ENCODE results near the gene MEF2C.
A peak's percentile ranks its signal among the peaks of the same experiment; 100 is the strongest.
"Not testable (repeated sequence)": the region's sequence is repeated elsewhere in the genome, so short reads cannot be mapped to it uniquely, and the experiment has no call there.

Gene MEF2C

GRCh38 chr5:88860501-88860900 is 22.5 kb downstream of the MEF2C start:
- no peak for DNase-seq

DNA sequence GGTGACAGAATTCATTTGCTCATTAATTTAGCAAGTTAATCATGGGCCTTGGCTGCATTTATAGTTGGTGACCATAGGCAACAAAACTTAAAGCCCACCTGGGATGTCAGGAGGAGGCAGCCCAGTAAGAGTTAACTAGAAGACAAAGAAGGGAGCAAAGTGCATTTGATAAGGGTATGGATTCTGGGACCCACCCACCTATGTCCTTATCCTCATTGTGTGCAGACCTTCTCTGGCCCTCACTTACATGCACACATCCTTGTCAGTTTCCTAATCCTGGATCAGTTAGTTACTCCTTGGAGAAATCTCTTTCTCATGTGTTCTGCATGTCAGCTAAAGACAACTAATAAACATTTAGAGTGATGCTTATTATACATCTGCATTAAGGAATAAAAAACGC is 24.6 kb downstream of the MEF2C start:
- no peak for DNase-seq

GRCh38 chr5:88856381-88856780 is 26.6 kb downstream of the MEF2C start:
- not testable (repeated sequence) for DNase-seq

- DNase-seq: no peak
These were observed 28.2 kb downstream of the MEF2C start for GRCh38 chr5:88854769-88855168.

GRCh38 chr5:88847420-88847819 is 35.6 kb downstream of the MEF2C start:
- DNase-seq: no peak

DNA sequence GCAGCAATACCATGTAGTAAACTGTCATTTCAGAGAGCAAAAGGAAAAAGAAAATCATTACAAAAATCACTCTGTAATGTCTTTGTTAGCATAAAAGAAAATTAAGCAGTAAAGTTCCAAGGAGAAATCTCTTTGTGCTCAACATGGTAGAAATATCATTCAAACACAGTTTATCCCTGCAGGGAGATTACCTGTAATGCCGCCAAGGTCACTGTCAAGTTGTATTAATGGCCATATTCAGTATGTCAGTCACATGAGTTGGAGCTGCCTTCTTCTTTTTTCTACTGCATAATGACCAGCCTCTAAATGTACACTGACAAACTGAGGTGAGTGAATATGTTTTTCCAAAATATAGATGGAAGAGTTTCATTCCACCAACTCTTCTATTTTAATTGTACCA is 36.5 kb downstream of the MEF2C start:
- DNase-seq: no peak

DNA sequence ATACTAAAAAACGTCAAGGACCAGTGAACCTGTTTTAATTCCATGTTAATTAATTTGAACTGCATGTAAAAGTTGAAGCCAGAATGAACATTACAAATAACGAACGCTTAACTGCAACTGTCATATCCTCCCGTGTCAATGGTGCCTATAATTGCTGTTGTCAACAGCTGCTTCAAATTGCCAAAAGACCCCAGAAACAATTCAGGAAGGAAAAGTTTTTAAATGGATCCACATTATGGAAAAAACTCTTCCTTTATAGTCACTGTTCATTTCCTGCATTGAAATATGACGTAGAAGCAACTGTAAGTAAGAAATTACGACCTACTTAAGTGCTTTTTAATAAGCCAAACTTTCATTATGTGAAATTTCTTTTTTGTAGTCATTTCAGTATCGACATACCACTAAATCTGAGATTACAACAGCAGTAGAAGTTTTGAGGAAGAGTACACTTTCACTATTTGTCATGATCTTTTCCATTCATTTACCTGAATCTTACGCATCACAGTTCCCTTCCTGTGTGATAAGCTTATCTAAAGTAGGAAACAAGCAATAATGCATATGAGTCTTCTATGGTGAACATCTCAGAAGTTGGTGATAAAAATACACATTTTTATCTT is 37.8 kb downstream of the MEF2C start:
- DNase-seq: no peak

DNA sequence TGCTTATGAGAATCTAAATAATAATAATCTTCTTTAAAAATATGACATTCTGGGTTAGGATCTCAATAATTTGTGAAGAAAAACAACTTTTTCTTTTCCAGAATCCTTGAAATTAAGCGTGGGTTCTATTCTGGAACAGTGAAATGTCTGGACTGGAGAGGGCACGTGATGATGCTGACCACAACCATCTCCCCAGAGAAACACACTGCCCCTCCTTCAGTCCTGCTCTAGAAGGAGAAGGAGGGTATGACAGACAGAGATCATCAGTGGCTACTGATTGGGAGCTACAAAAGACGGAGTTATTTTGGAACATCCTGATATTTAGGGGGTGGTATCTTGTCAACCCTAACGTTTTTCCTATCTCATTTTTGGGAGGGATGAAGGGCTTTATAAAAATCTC is 40.2 kb downstream of the MEF2C start:
- DNase-seq: no peak

GRCh38 chr5:88841212-88841611 is 41.8 kb downstream of the MEF2C start:
- DNase-seq: no peak

GRCh38 chr5:88840495-88840894 is 42.5 kb downstream of the MEF2C start:
- no peak for DNase-seq

GRCh38 chr5:88839238-88839637 is 43.7 kb downstream of the MEF2C start:
- DNase-seq: no peak

DNA sequence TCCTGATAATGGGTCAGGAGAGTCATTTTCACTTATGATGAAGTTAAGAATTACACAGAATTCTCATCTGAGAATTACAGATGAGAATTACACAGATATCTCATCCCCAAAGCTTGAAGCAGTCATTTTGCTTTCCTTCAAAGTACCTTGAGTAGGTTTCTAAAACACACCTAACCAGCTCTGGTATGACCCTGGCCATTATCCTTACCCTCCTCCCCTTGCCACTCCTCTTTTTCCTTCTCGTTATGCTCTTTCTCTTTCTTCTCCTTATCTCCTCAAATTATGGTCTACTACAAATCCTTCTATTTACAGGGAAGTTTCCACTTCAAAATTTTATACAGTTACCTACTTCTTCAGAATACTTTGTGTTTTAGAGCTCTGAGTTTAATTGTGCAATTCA is 44.5 kb downstream of the MEF2C start:
- no peak for DNase-seq

- no peak for DNase-seq
These were observed 45.2 kb downstream of the MEF2C start for GRCh38 chr5:88837817-88838216.

DNA sequence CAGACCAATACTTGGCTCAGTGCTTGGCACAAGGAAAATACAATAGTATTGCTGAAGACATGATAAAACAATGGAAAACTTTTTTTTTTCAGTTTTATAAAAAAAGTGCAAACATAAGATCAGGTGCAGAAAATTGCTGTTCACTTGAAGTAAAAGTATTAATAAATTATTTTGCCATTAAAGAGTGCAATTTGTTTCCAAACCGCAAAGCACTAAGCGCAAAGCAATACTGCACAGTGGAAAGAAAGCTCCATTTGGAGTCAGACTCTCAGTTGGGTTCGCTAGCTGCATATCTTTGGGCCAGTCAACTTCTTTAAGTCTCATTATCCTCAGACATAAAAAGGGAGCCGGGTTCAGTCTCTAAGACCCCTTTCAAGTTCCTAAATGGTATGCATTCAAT is 45.8 kb downstream of the MEF2C start:
- no peak for DNase-seq

GRCh38 chr5:88836195-88836838 is 46.7 kb downstream of the MEF2C start:
- no peak for DNase-seq

DNA sequence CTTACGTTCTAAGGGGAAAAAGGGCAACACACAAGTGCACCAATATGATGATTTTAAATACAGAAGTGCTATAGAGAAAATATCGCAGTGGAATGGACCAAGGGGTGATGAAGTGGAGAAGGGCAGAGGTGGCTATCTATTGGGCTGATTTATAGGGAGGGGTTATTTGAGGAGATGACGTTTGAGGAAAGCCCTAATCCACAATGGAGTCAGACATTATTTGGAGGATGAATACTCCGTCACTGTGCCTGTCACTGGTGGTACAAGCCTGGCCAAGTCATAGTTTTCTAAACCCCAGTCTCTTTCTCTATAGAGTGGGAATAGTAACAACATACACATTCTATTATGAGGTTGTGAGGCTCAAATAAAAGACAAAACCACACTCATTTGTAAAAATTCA is 48.5 kb downstream of the MEF2C start:
- no peak for DNase-seq

DNA sequence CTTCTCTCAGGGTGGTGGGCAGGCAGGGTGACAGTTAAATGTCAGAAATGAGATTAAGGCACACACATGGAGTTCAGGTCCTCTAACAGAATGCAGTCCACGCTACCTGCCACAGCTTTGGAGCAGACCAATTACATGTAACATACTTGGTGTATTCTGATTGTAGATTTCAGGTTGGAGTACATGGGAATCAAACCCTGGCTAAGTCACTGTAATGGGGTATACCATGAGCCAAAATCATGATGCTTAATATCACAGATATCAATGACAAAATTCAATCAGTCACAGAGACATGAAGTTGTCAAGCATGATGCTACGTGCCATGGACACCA is 48.9 kb downstream of the MEF2C start:
- no peak for DNase-seq

DNA sequence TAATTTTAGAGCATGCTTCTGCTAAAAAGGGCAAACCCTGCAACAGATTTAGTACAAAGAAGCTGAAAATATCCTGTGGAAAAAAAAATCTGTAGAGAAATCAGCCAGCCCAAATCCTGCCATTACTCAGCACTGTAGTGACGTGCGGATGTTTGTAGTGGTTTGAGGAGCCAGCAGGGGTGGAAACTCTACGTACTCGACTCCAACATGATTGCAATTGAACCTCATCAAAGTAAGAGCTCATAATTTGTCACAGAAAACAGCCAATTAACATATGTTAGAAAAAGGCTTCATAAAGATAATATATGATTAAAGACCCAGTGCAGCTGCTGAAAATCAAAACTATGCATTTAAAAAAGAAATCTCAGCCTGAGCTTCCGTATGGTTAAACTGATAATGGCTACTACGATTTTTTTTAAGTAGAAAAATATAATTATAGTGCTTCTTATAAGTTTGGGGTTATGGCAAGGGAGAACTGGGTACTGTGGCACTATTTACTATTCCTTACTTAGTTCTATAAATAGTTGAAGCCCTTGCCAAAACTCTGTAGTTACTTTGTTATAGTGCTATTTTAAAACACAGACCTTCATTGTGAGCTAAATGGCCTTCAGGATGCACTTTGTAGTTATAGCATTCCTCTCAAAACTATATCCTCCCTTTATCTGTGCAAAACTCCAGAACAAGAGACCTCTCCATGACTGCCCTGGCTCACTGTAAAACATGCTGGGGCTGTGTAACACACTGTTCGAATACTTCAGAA is 49.4 kb downstream of the MEF2C start:
- DNase-seq: peak in 1 of 2 donors; percentile 28

GRCh38 chr5:88831816-88832215 is 51.2 kb downstream of the MEF2C start:
- no peak for DNase-seq

DNA sequence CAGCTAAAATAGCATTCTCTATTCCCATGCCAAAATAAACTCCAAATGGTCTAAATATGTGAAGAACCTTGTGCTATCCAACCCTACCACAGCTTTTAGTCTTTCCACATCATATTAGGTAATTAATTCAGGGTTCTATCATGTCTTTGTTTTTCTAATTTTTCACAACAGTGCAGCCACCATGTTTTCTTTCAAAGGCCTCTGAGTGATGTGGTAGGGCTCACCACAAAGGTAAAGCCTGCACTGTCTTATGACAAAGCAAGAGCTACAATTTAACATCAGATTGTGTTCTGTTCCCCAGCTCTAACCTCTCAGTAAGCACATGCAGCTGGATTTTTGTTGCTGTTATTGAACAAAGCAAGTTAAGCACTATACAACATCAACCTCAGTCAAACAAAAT is 52.4 kb downstream of the MEF2C start:
- DNase-seq: no peak

GRCh38 chr5:88829775-88830174 is 53.2 kb downstream of the MEF2C start:
- DNase-seq: no peak

- DNase-seq: peak in 1 of 2 donors; percentile 32
These were observed 53.9 kb downstream of the MEF2C start for GRCh38 chr5:88829054-88829453.

- no peak for DNase-seq
These were observed 55.0 kb downstream of the MEF2C start for GRCh38 chr5:88827997-88828396.

Measured in CD4-positive, alpha-beta T cell treated with Interleukin-4 for 1 hour (primary cell).